Uterus (tissue), 2 donors: ENCODE data around the gene GPR63.

ENCODE experiments used
- CTCF ChIP-seq, 4 experiments: fragments of 200-600 bp in 2 of 4; fragments of 450-650 bp in 2 of 4; sonication (generic) in 2 of 4; IDR thresholded peaks; one replicate each; pipeline ENCODE4 v1.5.1; 2016 to 2019; ENCODE audit warnings: antibody characterized with exemption in 4 of 4, mild to moderate bottlenecking in 2 of 4, moderate library complexity in 1 of 4
- POLR2A ChIP-seq, 2 donors: fragments of 450-650 bp; IDR thresholded peaks; one replicate each; pipeline ENCODE4 v1.6.1; 2016; ENCODE audit warnings: antibody characterized with exemption in 2 of 2, mild to moderate bottlenecking in 1 of 2, moderate library complexity in 1 of 2

GRCh38 chr6:96837081-96837971 lies at the start of gene GPR63:
- TF ChIP-seq POLR2A (IDR thresholded peaks at IDR 0.05) (peak in 1 of 2 donors; percentile 34), CTCF (IDR thresholded peaks at IDR 0.05) (no peak)
